ENCODE data around the gene SLC44A2.

The SLC44A2 gene

GRCh38 chr19:10617409-10618121 lies 7.8 kb upstream of the SLC44A2 start:
- DNase-seq = no peak

DNA sequence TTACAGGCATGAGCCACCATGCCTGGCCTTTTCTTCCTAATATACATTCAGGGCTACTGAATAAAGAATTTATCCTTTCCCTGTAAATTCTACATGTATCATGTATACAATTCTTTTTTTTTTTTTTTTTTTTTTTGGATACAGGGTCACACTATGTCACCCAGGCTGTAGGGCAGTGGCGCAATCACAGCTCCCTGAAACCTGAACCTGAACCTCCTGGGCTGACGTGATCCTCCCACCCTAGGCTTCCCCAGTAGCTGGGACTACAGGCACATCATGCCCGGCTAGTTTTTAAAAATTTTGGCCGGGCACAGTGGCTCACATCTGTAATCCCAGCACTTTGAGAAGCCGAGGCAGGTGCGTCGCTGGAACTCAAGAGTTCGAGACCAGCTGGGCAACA lies 6.5 kb upstream of the SLC44A2 start:
- DNase-seq = no peak

- no peak for DNase-seq
Measured at GRCh38 chr19:10620786-10621185, 4.6 kb upstream of the SLC44A2 start.

DNA sequence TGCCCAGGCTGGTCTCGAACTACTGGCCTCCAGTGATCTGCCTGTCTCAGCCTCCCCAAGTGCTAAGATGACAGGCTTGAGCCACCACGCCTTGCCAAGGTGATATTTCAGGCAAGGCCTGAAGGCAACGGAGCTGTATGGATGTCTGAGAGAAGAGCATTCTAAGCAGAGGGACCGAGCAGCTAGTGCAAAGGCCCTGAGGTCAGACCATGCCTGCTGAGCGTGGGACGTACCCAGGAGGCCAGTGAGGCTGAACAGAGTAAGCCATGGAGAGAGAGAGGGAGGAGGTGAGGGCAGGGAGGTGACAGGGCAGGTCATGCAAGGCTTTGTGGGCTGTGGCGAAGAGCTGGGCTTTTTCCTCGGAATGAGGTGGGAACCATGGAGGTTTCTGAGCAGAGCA lies 3.4 kb upstream of the SLC44A2 start:
- no peak for DNase-seq

- no peak for DNase-seq
Measured at GRCh38 chr19:10624585-10624984, 768 bp upstream of the SLC44A2 start.

DNA sequence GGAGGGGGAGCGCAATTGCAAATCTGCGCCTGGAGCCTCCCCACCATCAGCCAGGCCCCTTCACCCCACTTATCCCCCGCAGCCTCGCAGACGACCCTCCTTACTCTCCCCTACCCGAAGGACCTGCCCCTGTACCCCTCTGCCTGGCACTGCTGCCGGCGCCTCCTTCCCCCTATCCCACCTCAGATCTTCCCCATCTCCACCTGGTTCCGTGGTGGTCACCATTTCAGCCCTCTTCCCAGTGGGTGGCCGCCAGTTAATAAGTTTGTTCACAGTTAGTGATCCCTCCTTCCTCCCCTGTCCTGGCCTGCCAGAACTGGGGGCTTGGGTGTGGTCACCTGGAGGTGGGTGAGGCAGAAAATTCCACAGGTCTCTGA lies 397 bp downstream of the SLC44A2 start:
- DNase-seq = no peak

DNA sequence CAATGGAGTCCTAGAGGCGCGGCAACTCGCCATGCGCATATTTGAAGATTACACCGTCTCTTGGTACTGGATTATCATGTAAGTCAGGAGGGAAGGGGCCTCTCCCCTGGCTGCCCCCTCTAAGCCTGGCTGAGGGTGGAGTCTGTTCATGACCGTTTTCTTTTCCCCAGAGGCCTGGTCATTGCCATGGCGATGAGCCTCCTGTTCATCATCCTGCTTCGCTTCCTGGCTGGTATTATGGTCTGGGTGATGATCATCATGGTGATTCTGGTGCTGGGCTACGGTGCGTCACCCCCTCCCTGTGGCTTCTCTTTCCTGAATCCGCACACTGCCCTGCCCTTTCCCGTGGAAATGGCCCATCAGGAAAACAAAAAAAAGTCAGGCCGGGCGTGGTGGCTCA lies 6.5 kb downstream of the SLC44A2 start:
- DNase-seq = no peak

DNA sequence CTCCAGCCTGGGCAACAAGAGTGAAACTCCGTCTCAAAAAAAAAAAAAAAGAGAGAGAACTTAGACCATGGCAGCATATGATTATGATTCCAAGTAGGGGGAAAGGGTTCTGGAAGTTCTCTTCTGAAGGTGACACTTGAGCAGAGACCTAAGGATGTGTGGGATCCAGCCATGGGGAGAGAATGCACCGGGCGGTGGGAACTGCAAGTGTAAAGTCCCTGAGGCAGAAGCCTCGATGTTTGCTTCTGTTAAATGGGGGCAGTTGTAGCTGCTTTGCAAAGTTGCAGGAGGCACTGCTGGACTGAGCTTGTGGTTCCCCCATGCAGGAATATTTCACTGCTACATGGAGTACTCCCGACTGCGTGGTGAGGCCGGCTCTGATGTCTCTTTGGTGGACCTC lies 9.1 kb downstream of the SLC44A2 start:
- no peak for DNase-seq

DNA sequence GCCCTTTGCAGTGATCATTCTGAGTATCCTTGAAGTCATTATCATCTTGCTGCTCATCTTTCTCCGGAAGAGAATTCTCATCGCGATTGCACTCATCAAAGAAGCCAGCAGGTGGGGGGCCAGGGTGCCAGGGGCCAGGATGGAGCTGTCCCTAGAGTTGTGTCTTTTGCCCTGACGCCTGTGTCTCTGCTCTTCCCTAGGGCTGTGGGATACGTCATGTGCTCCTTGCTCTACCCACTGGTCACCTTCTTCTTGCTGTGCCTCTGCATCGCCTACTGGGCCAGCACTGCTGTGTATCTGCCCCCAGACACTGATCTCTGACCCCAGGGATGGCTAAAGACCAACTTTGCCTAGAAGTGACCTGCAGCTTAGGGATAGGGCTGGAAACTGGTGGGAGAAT lies 9.6 kb downstream of the SLC44A2 start:
- no peak for DNase-seq

DNA sequence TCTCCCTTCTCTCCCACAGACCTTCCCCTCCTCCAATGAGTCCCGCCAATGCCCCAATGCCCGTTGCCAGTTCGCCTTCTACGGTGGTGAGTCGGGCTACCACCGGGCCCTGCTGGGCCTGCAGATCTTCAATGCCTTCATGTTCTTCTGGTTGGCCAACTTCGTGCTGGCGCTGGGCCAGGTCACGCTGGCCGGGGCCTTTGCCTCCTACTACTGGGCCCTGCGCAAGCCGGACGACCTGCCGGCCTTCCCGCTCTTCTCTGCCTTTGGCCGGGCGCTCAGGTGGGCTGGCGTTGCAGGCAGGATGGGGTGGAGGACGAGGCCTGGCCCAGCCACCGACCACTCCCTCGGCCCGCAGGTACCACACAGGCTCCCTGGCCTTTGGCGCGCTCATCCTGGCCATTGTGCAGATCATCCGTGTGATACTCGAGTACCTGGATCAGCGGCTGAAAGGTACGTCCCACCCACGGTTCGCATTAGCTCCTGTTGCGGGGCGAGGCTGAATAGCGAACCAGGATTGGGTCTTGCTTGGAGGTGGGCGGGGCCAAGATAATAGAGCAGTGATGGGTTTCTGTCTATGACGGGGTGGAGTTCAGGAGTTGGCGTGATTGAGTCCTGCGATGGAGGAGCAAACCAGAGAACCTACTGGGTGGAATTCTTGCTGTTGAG lies 11.1 kb downstream of the SLC44A2 start:
- DNase-seq = no peak

- no peak for DNase-seq
Measured at GRCh38 chr19:10637894-10638293, 12.5 kb downstream of the SLC44A2 start.

- DNase-seq = no peak
Measured at GRCh38 chr19:10639836-10640235, 14.5 kb downstream of the SLC44A2 start.

GRCh38 chr19:10640361-10640760 lies 15.0 kb downstream of the SLC44A2 start:
- no peak for DNase-seq

DNA sequence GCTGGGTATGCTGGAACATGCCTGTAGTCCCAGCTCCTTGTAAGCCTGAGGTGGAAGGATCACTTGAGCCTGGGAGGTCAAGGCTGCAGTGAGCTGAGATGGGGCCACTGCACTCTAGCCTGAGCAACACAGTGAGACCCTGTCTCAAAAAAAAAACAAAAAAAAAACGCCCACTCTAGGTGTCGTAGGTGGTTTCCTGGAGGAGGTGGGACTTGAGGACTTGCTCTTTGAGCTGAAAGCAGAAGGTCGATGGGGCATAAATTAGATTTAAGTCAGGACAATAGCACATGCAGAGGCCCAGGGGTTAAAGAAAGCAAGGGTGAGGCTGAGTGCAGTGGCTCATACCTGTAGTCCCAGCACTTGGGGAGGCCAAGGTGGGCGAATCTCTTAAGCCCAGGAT lies 15.9 kb downstream of the SLC44A2 start:
- no peak for DNase-seq

DNA sequence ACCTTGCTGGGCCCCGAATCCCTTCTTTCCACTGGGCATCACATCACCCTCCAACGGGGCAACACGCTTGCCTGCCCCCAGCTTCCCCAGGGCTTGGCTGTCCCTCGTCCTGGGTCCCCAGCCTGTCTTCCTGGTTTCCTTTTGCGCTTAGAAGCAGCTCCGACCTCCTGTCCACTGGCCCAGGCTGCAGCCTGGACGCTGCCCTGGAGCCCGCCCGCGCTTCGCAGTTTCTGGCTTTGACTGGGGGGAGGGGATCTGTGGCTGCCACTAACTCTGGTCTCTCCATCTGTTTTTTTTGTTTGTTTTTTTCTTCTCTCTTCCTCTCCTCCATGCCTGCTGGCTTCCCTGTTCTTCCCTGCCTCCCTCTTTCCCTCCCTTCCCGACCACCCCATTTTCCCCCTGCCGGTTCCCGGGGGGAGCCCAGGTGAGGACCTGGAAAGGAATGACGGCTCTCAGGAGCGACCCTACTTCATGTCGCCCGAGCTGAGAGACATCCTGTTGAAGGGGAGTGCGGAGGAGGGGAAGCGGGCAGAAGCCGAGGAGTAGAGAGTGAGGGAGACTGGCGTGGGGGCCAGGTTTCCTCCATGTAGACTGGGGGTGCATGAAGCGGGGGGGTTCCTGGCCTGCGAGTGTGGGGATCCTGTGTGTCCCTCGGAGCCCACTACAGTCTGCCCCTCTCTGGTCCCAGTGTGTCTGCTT lies 17.3 kb downstream of the SLC44A2 start:
- no peak for DNase-seq

- peak; percentile 54 for DNase-seq
Measured at GRCh38 chr19:10643172-10643967, 18.0 kb downstream of the SLC44A2 start.

DNA sequence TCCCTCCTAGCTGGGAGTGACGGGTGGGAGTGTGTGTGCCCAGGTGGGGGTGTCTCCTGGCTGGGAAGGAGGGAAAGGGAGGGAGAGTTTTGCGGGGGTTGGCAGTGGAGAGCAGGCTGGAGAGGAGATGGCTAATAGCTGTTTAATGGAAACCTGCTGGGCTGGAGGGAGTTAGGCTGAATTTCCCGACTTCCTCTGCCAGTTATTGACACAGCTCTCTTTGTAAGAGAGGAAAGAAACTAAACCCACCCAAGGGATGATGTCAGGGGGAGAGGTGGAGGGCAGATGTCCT lies 18.6 kb downstream of the SLC44A2 start:
- peak; percentile 87 for DNase-seq

GRCh38 chr19:10644260-10645007 lies 19.1 kb downstream of the SLC44A2 start:
- DNase-seq = peak; percentile 92

DNA sequence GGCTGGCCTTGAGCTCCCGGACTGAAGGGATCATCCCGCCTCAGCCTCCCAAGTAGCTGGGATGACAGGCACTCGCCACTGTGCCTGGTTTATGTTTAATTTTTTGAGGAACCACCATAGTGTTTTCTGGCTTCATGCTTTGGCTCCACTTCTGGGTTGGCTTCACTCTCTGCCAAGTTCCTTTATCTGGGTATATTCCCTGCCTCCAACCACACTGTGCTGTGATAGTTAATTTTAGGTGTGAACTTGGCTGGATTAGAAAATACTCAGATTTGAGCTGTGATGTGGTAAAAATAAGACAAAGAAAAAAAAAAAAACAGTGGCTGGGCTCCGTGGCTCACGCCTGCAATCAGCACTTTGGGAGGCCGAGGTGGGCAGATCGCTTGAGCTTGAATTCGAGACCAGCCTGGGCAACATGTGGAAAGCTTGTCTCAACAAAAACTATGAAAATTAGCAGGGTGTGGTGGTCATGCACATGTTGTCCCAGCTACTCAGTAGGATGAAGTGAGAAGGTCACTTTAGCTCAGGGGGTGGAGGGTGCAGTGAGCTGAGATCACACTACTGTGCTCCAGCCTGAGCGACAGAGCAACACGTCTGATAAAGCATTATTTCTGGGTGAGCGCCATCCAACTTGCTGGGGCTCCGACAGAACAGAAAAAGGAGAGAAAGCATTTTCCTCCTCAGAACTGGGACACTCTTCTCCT lies 21.3 kb downstream of the SLC44A2 start:
- no peak for DNase-seq

DNA sequence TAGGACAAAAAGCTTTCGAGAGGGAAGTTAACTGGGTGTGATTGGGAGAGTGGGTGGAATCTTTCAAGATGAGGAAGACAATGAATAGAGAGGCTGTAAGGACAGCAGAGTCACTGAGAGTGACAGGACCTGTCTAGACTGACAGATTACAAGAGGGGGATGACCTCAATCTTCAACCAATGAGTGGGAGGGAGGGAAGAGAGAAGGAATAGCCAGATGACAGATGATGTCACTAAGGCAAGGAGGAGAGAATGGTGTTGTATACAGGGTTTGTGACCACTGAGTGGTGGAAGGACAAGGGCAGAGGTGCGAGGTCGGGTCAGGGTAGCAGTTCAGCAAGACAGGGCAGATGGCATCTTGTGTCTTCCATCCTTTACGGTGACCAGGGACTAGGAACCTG lies 23.0 kb downstream of the SLC44A2 start:
- no peak for DNase-seq

- no peak for DNase-seq
Measured at GRCh38 chr19:10651851-10652250, 26.5 kb downstream of the SLC44A2 start.

GRCh38 chr19:10653482-10653731 lies 28.1 kb downstream of the SLC44A2 start:
- DNase-seq = no peak

All from femur (tissue), 1 donor.